Omental fat pad (tissue), 4 donors: ENCODE measurements around the gene SLN. TPM values are rescaled to one million over a fixed set of nuclear protein-coding genes. Genes with fewer than 3 reads are reported as not detected.

Source experiments
- ATAC-seq: fragments of 150-250 bp; one replicate; pipeline ENCODE4 v1.9.1; 2016; ENCODE audit warnings: mild to moderate bottlenecking, moderate library complexity; ENCODE audit not compliant: low FRiP score
- DNase-seq: peaks from one replicate; pipeline ENCODE4 v3.0.0-alpha.2; 2019; ENCODE audit warnings: low spot score
- total RNA-seq, 4 donors: library from RNA; depleted of rRNA; stranded (reverse); fragments of >200 nt; gene quantifications; one replicate each; pipeline ENCODE4 v1.1.0, GENCODE V29; 2016
- TF ChIP-seq, protein P1 (sequence below), 3 donors: fragments of 450-650 bp; IDR thresholded peaks; one replicate each; pipeline ENCODE4 v1.5.1; 2016 to 2017; ENCODE audit warnings: antibody characterized with exemption in 3 of 3, mild to moderate bottlenecking in 3 of 3, moderate library complexity in 2 of 3

Gene SLN
- total RNA-seq, 4 donors from 2014 or later: not detected

DNA sequence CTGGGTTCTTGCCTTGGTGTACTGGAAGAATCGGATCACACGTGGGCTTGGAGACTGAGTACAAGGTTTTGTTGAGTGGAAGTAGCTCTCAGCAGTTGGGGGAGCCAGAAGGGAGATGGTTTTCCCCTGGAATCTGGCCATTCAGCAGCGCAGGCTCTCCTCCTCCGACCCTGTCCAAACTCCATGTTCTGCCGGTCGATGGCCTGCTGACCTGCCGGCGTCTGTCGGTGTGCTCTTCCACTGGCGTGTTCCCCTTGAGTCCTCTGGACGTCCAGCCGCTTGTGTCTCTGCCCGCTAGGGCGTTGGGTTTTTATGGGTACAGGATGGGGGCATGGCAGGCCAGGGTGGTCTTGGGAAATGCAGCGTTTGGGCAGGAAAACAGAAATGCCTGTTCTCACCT lies 38.5 kb upstream of the SLN start:
- TF ChIP-seq, protein P1, sequence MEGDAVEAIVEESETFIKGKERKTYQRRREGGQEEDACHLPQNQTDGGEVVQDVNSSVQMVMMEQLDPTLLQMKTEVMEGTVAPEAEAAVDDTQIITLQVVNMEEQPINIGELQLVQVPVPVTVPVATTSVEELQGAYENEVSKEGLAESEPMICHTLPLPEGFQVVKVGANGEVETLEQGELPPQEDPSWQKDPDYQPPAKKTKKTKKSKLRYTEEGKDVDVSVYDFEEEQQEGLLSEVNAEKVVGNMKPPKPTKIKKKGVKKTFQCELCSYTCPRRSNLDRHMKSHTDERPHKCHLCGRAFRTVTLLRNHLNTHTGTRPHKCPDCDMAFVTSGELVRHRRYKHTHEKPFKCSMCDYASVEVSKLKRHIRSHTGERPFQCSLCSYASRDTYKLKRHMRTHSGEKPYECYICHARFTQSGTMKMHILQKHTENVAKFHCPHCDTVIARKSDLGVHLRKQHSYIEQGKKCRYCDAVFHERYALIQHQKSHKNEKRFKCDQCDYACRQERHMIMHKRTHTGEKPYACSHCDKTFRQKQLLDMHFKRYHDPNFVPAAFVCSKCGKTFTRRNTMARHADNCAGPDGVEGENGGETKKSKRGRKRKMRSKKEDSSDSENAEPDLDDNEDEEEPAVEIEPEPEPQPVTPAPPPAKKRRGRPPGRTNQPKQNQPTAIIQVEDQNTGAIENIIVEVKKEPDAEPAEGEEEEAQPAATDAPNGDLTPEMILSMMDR (IDR thresholded peaks at IDR 0.05): no peak
- ATAC-seq (no peak), DNase-seq (no peak)

DNA sequence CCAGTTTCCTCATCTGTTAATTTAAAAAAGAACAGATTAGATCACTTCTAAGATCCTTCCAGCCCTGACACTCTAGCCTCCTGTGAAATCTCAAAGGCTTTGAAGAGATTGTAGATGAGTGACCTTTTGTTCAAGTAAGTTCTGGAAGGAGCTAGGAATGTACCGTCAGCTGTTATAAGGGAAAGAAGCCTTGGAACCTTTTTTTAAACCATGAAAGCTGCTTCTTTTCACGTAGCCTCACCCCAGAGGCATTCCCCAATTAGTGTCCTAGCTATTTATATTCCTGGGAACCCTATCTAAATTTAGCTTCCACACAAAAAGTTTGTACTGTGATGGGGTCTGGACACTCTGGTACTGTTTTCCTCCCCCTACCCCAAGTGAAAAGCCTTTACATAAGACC lies 35.8 kb upstream of the SLN start:
- ATAC-seq (no peak), DNase-seq (no peak)
- TF ChIP-seq, protein P1 (IDR thresholded peaks at IDR 0.05): no peak

DNA sequence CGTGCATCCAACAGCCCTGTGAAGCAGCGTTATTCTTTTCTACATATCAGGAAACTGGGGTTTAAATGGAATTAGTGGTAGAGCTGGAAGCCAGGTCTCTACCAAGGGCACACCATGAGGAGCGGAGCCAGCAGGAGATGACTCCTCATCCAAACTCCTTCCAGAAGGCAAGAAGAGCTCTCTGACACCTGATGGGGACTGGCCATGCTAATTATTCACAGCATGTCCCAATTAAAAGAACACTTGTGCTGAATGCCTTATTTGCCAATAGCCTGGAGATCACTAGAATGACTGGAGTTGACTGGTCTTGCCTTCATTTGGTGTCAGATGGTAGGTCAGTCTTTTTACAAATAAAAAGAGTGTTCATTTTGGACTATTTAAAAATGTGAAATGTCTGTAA lies 32.9 kb upstream of the SLN start:
- DNase-seq (no peak), ATAC-seq (no peak)
- TF ChIP-seq, protein P1 (IDR thresholded peaks at IDR 0.05): no peak

DNA sequence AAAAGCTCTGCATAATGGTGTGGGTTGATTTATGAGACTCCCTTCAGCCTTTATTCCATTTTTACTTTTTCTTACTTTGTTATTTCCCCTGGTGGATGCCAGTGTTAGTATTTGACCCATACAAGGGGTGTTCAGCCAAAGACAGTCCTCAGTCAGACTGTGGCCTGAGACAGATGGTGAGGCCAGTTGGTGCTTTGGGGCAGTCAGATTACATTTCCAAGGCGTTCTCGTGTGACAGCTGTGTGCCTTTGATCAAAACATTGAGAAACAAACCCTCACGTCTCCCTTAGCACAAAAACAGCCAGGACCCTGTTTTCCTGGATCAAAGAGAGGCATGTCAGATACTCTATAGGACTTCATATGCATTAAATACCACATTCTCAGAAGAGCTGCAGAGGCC lies 31.3 kb upstream of the SLN start:
- ATAC-seq (no peak), DNase-seq (no peak)
- TF ChIP-seq, protein P1 (IDR thresholded peaks at IDR 0.05): no peak

DNA sequence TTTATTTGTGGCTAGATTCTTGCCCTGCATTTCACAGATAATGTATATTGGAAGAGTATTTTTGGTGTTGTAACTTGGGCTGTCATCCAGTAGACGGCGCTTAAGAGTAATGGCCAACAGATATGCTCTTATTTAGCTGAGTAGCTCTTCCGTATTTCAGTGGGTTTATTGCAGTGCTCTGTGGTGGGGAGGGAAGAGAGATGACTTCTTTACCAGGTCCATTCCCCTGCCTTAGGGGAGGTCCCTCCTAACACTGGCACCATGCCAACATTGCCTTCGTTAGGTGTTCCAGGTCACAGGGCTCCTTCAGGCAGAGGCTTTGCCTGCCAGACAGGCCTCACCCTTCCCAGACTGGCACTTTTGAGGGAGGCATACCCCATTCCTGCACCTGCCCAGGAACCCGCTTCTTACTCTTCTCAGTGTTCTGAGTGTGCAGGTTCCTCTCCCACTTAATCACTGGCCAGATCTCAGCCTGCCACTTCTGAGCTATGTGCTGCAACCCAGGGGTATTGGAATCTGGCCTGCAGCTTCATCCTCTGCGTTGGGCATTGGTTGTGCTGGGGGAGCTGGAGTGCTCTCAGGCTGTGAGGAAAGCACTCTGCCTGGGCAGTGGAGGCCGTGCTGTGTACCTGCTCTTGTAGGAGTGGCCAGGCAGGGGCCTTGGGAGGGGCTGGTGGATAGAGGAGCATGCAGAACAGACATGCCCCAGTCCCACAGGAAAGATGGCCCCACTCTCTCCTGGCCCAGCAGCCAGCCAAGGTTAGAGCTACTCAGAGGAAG lies 29.4 kb upstream of the SLN start:
- no peak for ATAC-seq
- TF ChIP-seq, protein P1 (IDR thresholded peaks at IDR 0.05): no peak

DNA sequence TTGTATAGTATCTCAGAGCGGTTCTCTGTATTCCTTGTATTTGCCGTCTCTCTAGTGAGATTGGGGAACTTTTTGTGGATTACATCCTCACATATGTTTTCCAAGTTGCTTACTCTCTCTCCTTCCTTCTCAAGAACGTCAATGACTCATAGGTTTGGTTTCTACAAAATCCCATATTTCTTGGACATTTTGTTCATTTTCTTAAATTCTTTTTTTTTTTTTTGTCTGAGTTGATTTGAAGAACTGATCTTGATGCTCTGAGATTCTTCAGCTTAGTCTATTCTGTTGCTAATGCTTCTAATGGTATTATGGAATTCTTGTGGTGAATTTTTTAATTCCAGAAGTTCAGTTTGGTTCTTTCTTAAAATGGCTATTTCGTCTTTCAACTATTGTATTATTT lies 28.4 kb upstream of the SLN start:
- TF ChIP-seq, protein P1 (IDR thresholded peaks at IDR 0.05): no peak
- ATAC-seq (no peak), DNase-seq (no peak)

More for the DNA sequence above, 29.4 kb upstream of the SLN start:
- no peak for DNase-seq

DNA sequence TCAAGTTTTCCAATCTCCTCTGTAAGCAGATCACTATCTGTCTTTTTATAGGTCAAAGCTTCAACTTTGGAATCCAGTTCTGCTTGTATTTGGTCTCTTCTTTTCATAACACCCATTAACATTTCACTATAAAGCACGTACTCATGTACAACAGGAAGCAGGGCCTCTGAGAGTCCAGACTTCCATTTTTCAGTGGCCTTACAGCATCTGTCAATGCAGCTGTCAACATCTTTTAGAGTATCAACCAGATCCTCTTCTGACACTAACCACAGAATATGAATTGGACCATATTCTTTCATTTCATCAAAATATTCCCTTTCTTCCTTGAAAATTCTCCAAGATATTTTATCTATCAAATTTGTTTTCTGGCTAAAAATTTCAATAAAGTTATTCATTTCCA lies 24.7 kb upstream of the SLN start:
- TF ChIP-seq, protein P1 (IDR thresholded peaks at IDR 0.05): no peak
- no peak for DNase-seq
- ATAC-seq: no peak
